PC-3 (cell line): ENCODE data around the gene ARHGAP15. TPM values are rescaled to one million over a fixed set of nuclear protein-coding genes. Genes with fewer than 3 reads are reported as not detected.

Experiments
- ATAC-seq: fragments of 200-7000 bp; cut with Tn5 transposase; 2 replicates; pipeline ENCODE4 v1.9.1; 2020; ENCODE audit warnings: mild to moderate bottlenecking, moderate library complexity
- BruUV-seq: library from RNA; stranded (reverse); fragments of 400-500 nt; replicated peaks from 2 replicates; lab custom pipeline; 2021; lab: Mats Ljungman, UMichigan
- CTCF ChIA-PET: fragments of 300-600 bp; sonication (Branson Sonifier 250); formaldehyde crosslinking; loops from one replicate; lab custom pipeline; 2022; ENCODE audit warnings: antibody characterized with exemption; lab: Charles Lee
- POLR2A ChIA-PET: fragments of 300-600 bp; sonication (Branson Sonifier 250); formaldehyde crosslinking; loops from one replicate; lab custom pipeline; 2022; ENCODE audit warnings: antibody characterized with exemption; ENCODE audit not compliant: unreplicated experiment; lab: Charles Lee
- DNase-seq: peaks from one replicate; pipeline ENCODE4 v3.0.0-alpha.2; 2015
- H2AFZ ChIP-seq: fragments of 300-600 bp; sonication (generic); 2 replicates; pipeline ENCODE4 v1.6.0; 2016; ENCODE audit warnings: antibody characterized with exemption, low read length
- H3F3A ChIP-seq: fragments of 300-600 bp; sonication (generic); one replicate; pipeline ENCODE4 v1.6.0; 2017; ENCODE audit warnings: antibody characterized with exemption, low read length, control low read depth, mild to moderate bottlenecking; ENCODE audit not compliant: unreplicated experiment
- H3K27ac ChIP-seq: fragments of 300-600 bp; sonication (generic); 2 replicates; pipeline ENCODE4 v1.5.1; 2016; ENCODE audit warnings: mild to moderate bottlenecking, low read length
- H3K27me3 ChIP-seq: fragments of 300-600 bp; sonication (generic); 2 replicates; pipeline ENCODE4 v1.6.1; 2016; ENCODE audit warnings: low read length, mixed read lengths
- H3K36me3 ChIP-seq: fragments of 300-600 bp; sonication (generic); 2 replicates; pipeline ENCODE4 v1.6.1; 2016; ENCODE audit warnings: low read depth, mixed run types, low read length, mixed read lengths
- H3K4me1 ChIP-seq: fragments of 300-600 bp; sonication (generic); 2 replicates; pipeline ENCODE4 v1.5.1; 2016; ENCODE audit warnings: low read length; ENCODE audit not compliant: insufficient read depth
- H3K4me2 ChIP-seq: fragments of 300-600 bp; sonication (generic); 2 replicates; pipeline ENCODE4 v1.6.0; 2016; ENCODE audit warnings: low read length
- H3K4me3 ChIP-seq: fragments of 300-600 bp; sonication (generic); 2 replicates; pipeline ENCODE4 v1.5.1; 2016; ENCODE audit warnings: mild to moderate bottlenecking, low read length, mixed read lengths
- H3K79me2 ChIP-seq: fragments of 300-600 bp; sonication (generic); 2 replicates; pipeline ENCODE4 v1.6.1; 2017; ENCODE audit warnings: low read length, mixed read lengths
- H3K9ac ChIP-seq: fragments of 300-600 bp; sonication (generic); 2 replicates; pipeline ENCODE4 v1.6.0; 2016; ENCODE audit warnings: mild to moderate bottlenecking, low read length
- H3K9me2 ChIP-seq: fragments of 300-600 bp; sonication (generic); replicated peaks from 2 replicates; pipeline ENCODE4 v1.6.1; 2016; ENCODE audit warnings: mixed run types, low read length, mixed read lengths
- H3K9me3 ChIP-seq: fragments of 300-600 bp; sonication (generic); 2 replicates; pipeline ENCODE4 v1.6.1; 2016; ENCODE audit warnings: low read length, mixed read lengths
- H4K20me1 ChIP-seq: fragments of 300-600 bp; sonication (generic); 2 replicates; pipeline ENCODE4 v1.6.1; 2016; ENCODE audit warnings: low read length, mixed read lengths
- CTCF ChIP-seq: fragments of 300-600 bp; sonication (generic); conservative IDR thresholded peaks from 2 replicates; pipeline ENCODE4 v1.5.1; 2017; ENCODE audit warnings: antibody characterized with exemption, low read depth, mild to moderate bottlenecking, low read length
- EZH2 ChIP-seq: fragments of 300-600 bp; sonication (generic); IDR thresholded peaks from one replicate; pipeline ENCODE4 v1.6.1; 2017; ENCODE audit warnings: antibody characterized with exemption, mild to moderate bottlenecking, low read length; ENCODE audit not compliant: unreplicated experiment
- EZH2phosphoT487 ChIP-seq: fragments of 300-600 bp; sonication (generic); IDR thresholded peaks from 2 replicates; pipeline ENCODE4 v1.6.1; 2018; ENCODE audit warnings: mild to moderate bottlenecking, antibody characterized with exemption, low read length, borderline replicate concordance
- intact Hi-C: fragments of 100-400 bp; cut with micrococcal nuclease; formaldehyde crosslinking; loops from 2 replicates; pipeline ENCODE4 v1.9.0; 2023
- total RNA-seq: library from RNA; depleted of rRNA; stranded (reverse); fragments of >200 nt; gene quantifications from 2 replicates; pipeline ENCODE4 v1.2.3, GENCODE V29; 2014

The ARHGAP15 gene
- total RNA-seq, 1 experiment from 2014 or later: not detected

GRCh38 chr2:143632751-143633374 lies 503.6 kb downstream of the ARHGAP15 start:
- H3K4me3 ChIP-seq: no peak overlapping the region
- POLR2A ChIA-PET: no interaction called here
- no TSS peak for BruUV-seq
- H3F3A ChIP-seq: no peaks in the 10 kb centered on the region
- no peak for TF ChIP-seq EZH2phosphoT487
- TF ChIP-seq EZH2: no peak
- TF ChIP-seq CTCF: no peak
- CTCF ChIA-PET: no interaction called here
- DNase-seq (no peak), ATAC-seq (no peak)
- intact Hi-C loops: no loop called here
- H3K79me2 ChIP-seq: no peaks in the 10 kb centered on the region
- H2AFZ ChIP-seq: no peak overlapping the region
- no peak overlapping the region for H3K4me2 ChIP-seq
- H3K27ac ChIP-seq: no peak overlapping the region
- no peaks in the 10 kb centered on the region for H3K9me3 ChIP-seq
- no peaks in the 10 kb centered on the region for H3K9me2 ChIP-seq
- H3K9ac ChIP-seq: no peak overlapping the region
- H3K27me3 ChIP-seq: no peaks in the 10 kb centered on the region
- H3K4me1 ChIP-seq: no peaks in the 10 kb centered on the region
- no peaks in the 10 kb centered on the region for H3K36me3 ChIP-seq
- no peaks in the 10 kb centered on the region for H4K20me1 ChIP-seq

GRCh38 chr2:143633419-143633818 lies 504.2 kb downstream of the ARHGAP15 start:
- Histone ChIP-seq H4K20me1 (no peaks in the 10 kb centered on the region), H2AFZ (no peak overlapping the region), H3K9me3 (no peaks in the 10 kb centered on the region), H3K27me3 (no peaks in the 10 kb centered on the region), H3K9me2 (no peaks in the 10 kb centered on the region), H3F3A (no peaks in the 10 kb centered on the region), H3K27ac (no peak overlapping the region), H3K79me2 (no peaks in the 10 kb centered on the region), H3K4me3 (no peak overlapping the region), H3K9ac (no peak overlapping the region), H3K4me2 (no peak overlapping the region), H3K36me3 (no peaks in the 10 kb centered on the region), H3K4me1 (no peaks in the 10 kb centered on the region)
- DNase-seq: peak; percentile 15
- ChIA-PET POLR2A (no interaction called here), CTCF (no interaction called here)
- BruUV-seq: no TSS peak
- intact Hi-C loops: no loop called here
- no peak for ATAC-seq
- TF ChIP-seq EZH2 (no peak), CTCF (no peak), EZH2phosphoT487 (no peak)

GRCh38 chr2:143635302-143635701 lies 506.1 kb downstream of the ARHGAP15 start:
- ChIA-PET CTCF (no interaction called here), POLR2A (no interaction called here)
- no peaks in the 10 kb centered on the region for H3K9me3 ChIP-seq
- ATAC-seq: no peak
- intact Hi-C loops: no loop called here
- no peak for DNase-seq
- H3K36me3 ChIP-seq: no peaks in the 10 kb centered on the region
- H3K4me2 ChIP-seq: no peak overlapping the region
- H3K9ac ChIP-seq: no peak overlapping the region
- no TSS peak for BruUV-seq
- H3K4me1 ChIP-seq: no peaks in the 10 kb centered on the region
- H4K20me1 ChIP-seq: no peaks in the 10 kb centered on the region
- H3K27ac ChIP-seq: no peak overlapping the region
- no peaks in the 10 kb centered on the region for H3K79me2 ChIP-seq
- H3K4me3 ChIP-seq: no peak overlapping the region
- TF ChIP-seq EZH2phosphoT487 (no peak), EZH2 (no peak), CTCF (no peak)
- no peaks in the 10 kb centered on the region for H3K27me3 ChIP-seq
- H2AFZ ChIP-seq: no peak overlapping the region
- no peaks in the 10 kb centered on the region for H3F3A ChIP-seq
- H3K9me2 ChIP-seq: no peaks in the 10 kb centered on the region
